OCI-LY1 (cell line): Measurements from ENCODE around the gene MARCHF11.

Experiments
- H2AFZ ChIP-seq: fragments of 200-600 bp; sonication (generic), shearing (Covaris generic); 2 replicates; pipeline ENCODE4 v1.6.0; 2014; ENCODE audit warnings: antibody characterized with exemption, mild to moderate bottlenecking, low read length
- H3F3A ChIP-seq: fragments of 200-600 bp; sonication (generic), shearing (Covaris generic); 2 replicates; pipeline ENCODE4 v1.6.0; 2014; ENCODE audit warnings: mild to moderate bottlenecking, antibody characterized with exemption, low read length, moderate library complexity; ENCODE audit not compliant: insufficient read depth
- H3K27ac ChIP-seq: fragments of 200-600 bp; sonication (generic); 2 replicates; pipeline ENCODE4 v1.5.1; 2014; ENCODE audit warnings: low read length, mixed run types, mild to moderate bottlenecking, low read depth; ENCODE audit not compliant: poor library complexity, severe bottlenecking
- H3K27me3 ChIP-seq: fragments of 200-600 bp; sonication (generic); 2 replicates; pipeline ENCODE4 v1.6.0; 2014; ENCODE audit warnings: antibody characterized with exemption, mild to moderate bottlenecking, low read length, moderate library complexity; ENCODE audit not compliant: insufficient read depth
- H3K36me3 ChIP-seq: fragments of 200-600 bp; sonication (generic); 2 replicates; pipeline ENCODE4 v1.6.1; 2014; ENCODE audit warnings: mild to moderate bottlenecking, antibody characterized with exemption, low read length, moderate library complexity, mixed read lengths; ENCODE audit not compliant: insufficient read depth
- H3K4me1 ChIP-seq: fragments of 200-600 bp; sonication (generic); 2 replicates; pipeline ENCODE4 v1.5.1; 2014; ENCODE audit warnings: mild to moderate bottlenecking, low read length, moderate library complexity; ENCODE audit not compliant: insufficient read depth, severe bottlenecking
- H3K4me2 ChIP-seq: fragments of 200-600 bp; sonication (generic), shearing (Covaris generic); 2 replicates; pipeline ENCODE4 v1.6.1; 2014; ENCODE audit warnings: low read length
- H3K4me3 ChIP-seq: fragments of 200-600 bp; sonication (generic); 2 replicates; pipeline ENCODE4 v1.5.1; 2014; ENCODE audit warnings: low read length, low read depth, mild to moderate bottlenecking, mixed read lengths; ENCODE audit not compliant: poor library complexity, severe bottlenecking
- H3K79me2 ChIP-seq: fragments of 200-600 bp; shearing (Covaris generic); 2 replicates; pipeline ENCODE4 v1.6.1; 2016; ENCODE audit warnings: mixed run types, low read length, mixed read lengths; ENCODE audit not compliant: insufficient read depth
- H3K9ac ChIP-seq: fragments of 200-600 bp; sonication (generic), shearing (Covaris generic); 2 replicates; pipeline ENCODE4 v1.6.1; 2014; ENCODE audit warnings: mild to moderate bottlenecking, low read length, mixed read lengths
- H3K9me2 ChIP-seq: fragments of 200-600 bp; sonication (generic), shearing (Covaris generic); 2 replicates; pipeline ENCODE4 v1.6.1; 2014; ENCODE audit warnings: low read depth, mild to moderate bottlenecking, low read length, mixed read lengths
- H3K9me3 ChIP-seq: fragments of 200-600 bp; shearing (Covaris generic); 2 replicates; pipeline ENCODE4 v1.6.1; 2014; ENCODE audit warnings: low read length, mixed read lengths
- H4K20me1 ChIP-seq: fragments of 200-600 bp; sonication (generic), shearing (Covaris generic); 2 replicates; pipeline ENCODE4 v1.6.0; 2016; ENCODE audit warnings: mild to moderate bottlenecking, low read length; ENCODE audit not compliant: insufficient read depth
- CTCF ChIP-seq: fragments of 200-600 bp; sonication (generic), shearing (Covaris generic); IDR thresholded peaks from 2 replicates; pipeline ENCODE4 v1.5.1; 2017; ENCODE audit warnings: mild to moderate bottlenecking, antibody characterized with exemption, low read length, moderate library complexity, mixed read lengths
- EZH2 ChIP-seq: fragments of 200-600 bp; sonication (generic), shearing (Covaris generic); IDR thresholded peaks from 2 replicates; pipeline ENCODE4 v1.8.0; 2017; ENCODE audit warnings: borderline replicate concordance, mixed run types, mild to moderate bottlenecking, antibody characterized with exemption, low read length, moderate library complexity, mixed read lengths

Gene MARCHF11

GRCh38 chr5:16140417-16140816 is 39.2 kb downstream of the MARCHF11 start:
- H3K27me3 ChIP-seq = no peaks in the 10 kb centered on the region
- no peak overlapping the region for H3K9ac ChIP-seq
- H3K27ac ChIP-seq = no peak overlapping the region
- no peak overlapping the region for H2AFZ ChIP-seq
- H3K4me2 ChIP-seq = no peak overlapping the region
- no peaks in the 10 kb centered on the region for H3K4me1 ChIP-seq
- H4K20me1 ChIP-seq = no peaks in the 10 kb centered on the region
- no peaks in the 10 kb centered on the region for H3F3A ChIP-seq
- TF ChIP-seq CTCF (no peak), EZH2 (no peak)
- no peaks in the 10 kb centered on the region for H3K79me2 ChIP-seq
- no peaks in the 10 kb centered on the region for H3K9me3 ChIP-seq
- H3K36me3 ChIP-seq = no peaks in the 10 kb centered on the region
- H3K9me2 ChIP-seq = no peaks in the 10 kb centered on the region; the same call in 1 of the 2 replicates
- no peak overlapping the region for H3K4me3 ChIP-seq

GRCh38 chr5:16137177-16137576 is 42.4 kb downstream of the MARCHF11 start:
- H3K9me3 ChIP-seq = no peaks in the 10 kb centered on the region
- H3F3A ChIP-seq = no peaks in the 10 kb centered on the region
- H3K36me3 ChIP-seq = no peaks in the 10 kb centered on the region
- no peaks in the 10 kb centered on the region for H3K27me3 ChIP-seq
- H3K4me1 ChIP-seq = no peaks in the 10 kb centered on the region
- no peak overlapping the region for H3K4me3 ChIP-seq
- no peaks in the 10 kb centered on the region; the same call in 1 of the 2 replicates for H3K9me2 ChIP-seq
- H3K79me2 ChIP-seq = no peaks in the 10 kb centered on the region
- H3K4me2 ChIP-seq = no peak overlapping the region
- TF ChIP-seq CTCF = no peak
- TF ChIP-seq EZH2 = no peak
- H3K27ac ChIP-seq = no peak overlapping the region
- no peaks in the 10 kb centered on the region for H4K20me1 ChIP-seq
- no peak overlapping the region for H2AFZ ChIP-seq
- H3K9ac ChIP-seq = no peak overlapping the region

- Histone ChIP-seq H3K4me3 (no peak overlapping the region), H3K4me1 (no peaks in the 10 kb centered on the region), H3K27ac (no peak overlapping the region), H3K79me2 (no peaks in the 10 kb centered on the region), H4K20me1 (no peaks in the 10 kb centered on the region), H3K36me3 (no peaks in the 10 kb centered on the region), H3K27me3 (no peaks in the 10 kb centered on the region), H3K9me2 (no peaks in the 10 kb centered on the region; the same call in 1 of the 2 replicates), H3K4me2 (no peak overlapping the region), H2AFZ (no peak overlapping the region), H3K9me3 (no peaks in the 10 kb centered on the region), H3F3A (no peaks in the 10 kb centered on the region), H3K9ac (no peak overlapping the region)
- TF ChIP-seq EZH2 (no peak), CTCF (no peak)
These were observed 44.1 kb downstream of the MARCHF11 start for GRCh38 chr5:16135506-16135905.
